Ishikawa (cell line): Measurements from ENCODE around the gene NR1H4.

Experiments
- CEBPB ChIP-seq: IDR thresholded peaks from 2 replicates; pipeline ENCODE4 v1.6.1; 2012
- CREB1 ChIP-seq: IDR thresholded peaks from 2 replicates; pipeline ENCODE4 v1.6.1; 2012; ENCODE audit warnings: low read depth
- EGR1 ChIP-seq: IDR thresholded peaks from 2 replicates; pipeline ENCODE4 v1.6.1; 2012
- EP300 ChIP-seq: IDR thresholded peaks from 2 replicates; pipeline ENCODE4 v1.6.1; 2012; ENCODE audit warnings: borderline replicate concordance
- FOXM1 ChIP-seq: IDR thresholded peaks from 2 replicates; pipeline ENCODE4 v1.6.1; 2012; ENCODE audit warnings: low read depth, borderline replicate concordance
- NFIC ChIP-seq: IDR thresholded peaks from 2 replicates; pipeline ENCODE4 v1.6.1; 2012
- RAD21 ChIP-seq: IDR thresholded peaks from 2 replicates; pipeline ENCODE4 v1.6.1; 2012; ENCODE audit warnings: low read depth
- TAF1 ChIP-seq: IDR thresholded peaks from 2 replicates; pipeline ENCODE4 v1.6.1; 2012; ENCODE audit warnings: low read depth, mild to moderate bottlenecking
- TCF12 ChIP-seq: IDR thresholded peaks from 2 replicates; pipeline ENCODE4 v1.6.1; 2012; ENCODE audit warnings: low read depth
- TEAD4 ChIP-seq: IDR thresholded peaks from 2 replicates; pipeline ENCODE4 v1.6.1; 2012
- YY1 ChIP-seq: IDR thresholded peaks from 2 replicates; pipeline ENCODE4 v1.6.1; 2012; ENCODE audit warnings: low read depth
- ZBTB7A ChIP-seq: IDR thresholded peaks from 2 replicates; pipeline ENCODE4 v1.6.1; 2012; ENCODE audit warnings: low read depth
- TF ChIP-seq, protein P1 (sequence below): IDR thresholded peaks from 2 replicates; pipeline ENCODE4 v1.6.1; 2012
- TF ChIP-seq, protein P2 (sequence below): IDR thresholded peaks from 2 replicates; pipeline ENCODE4 v1.6.1; 2012; ENCODE audit warnings: low read depth, mild to moderate bottlenecking
- TF ChIP-seq, protein P3 (sequence below): IDR thresholded peaks from 2 replicates; pipeline ENCODE4 v1.6.1; 2012

Gene NR1H4

GRCh38 chr12:100434177-100434576, 39.5 kb upstream of the NR1H4 start:
- TF ChIP-seq, protein P1, sequence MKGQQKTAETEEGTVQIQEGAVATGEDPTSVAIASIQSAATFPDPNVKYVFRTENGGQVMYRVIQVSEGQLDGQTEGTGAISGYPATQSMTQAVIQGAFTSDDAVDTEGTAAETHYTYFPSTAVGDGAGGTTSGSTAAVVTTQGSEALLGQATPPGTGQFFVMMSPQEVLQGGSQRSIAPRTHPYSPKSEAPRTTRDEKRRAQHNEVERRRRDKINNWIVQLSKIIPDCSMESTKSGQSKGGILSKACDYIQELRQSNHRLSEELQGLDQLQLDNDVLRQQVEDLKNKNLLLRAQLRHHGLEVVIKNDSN: no peak
- TF ChIP-seq EP300 (no peak), CEBPB (no peak), YY1 (no peak), ZBTB7A (no peak), TEAD4 (no peak), TCF12 (no peak), CREB1 (no peak), NFIC (no peak), EGR1 (no peak), RAD21 (no peak), FOXM1 (no peak), TAF1 (no peak)
- TF ChIP-seq, protein P2, sequence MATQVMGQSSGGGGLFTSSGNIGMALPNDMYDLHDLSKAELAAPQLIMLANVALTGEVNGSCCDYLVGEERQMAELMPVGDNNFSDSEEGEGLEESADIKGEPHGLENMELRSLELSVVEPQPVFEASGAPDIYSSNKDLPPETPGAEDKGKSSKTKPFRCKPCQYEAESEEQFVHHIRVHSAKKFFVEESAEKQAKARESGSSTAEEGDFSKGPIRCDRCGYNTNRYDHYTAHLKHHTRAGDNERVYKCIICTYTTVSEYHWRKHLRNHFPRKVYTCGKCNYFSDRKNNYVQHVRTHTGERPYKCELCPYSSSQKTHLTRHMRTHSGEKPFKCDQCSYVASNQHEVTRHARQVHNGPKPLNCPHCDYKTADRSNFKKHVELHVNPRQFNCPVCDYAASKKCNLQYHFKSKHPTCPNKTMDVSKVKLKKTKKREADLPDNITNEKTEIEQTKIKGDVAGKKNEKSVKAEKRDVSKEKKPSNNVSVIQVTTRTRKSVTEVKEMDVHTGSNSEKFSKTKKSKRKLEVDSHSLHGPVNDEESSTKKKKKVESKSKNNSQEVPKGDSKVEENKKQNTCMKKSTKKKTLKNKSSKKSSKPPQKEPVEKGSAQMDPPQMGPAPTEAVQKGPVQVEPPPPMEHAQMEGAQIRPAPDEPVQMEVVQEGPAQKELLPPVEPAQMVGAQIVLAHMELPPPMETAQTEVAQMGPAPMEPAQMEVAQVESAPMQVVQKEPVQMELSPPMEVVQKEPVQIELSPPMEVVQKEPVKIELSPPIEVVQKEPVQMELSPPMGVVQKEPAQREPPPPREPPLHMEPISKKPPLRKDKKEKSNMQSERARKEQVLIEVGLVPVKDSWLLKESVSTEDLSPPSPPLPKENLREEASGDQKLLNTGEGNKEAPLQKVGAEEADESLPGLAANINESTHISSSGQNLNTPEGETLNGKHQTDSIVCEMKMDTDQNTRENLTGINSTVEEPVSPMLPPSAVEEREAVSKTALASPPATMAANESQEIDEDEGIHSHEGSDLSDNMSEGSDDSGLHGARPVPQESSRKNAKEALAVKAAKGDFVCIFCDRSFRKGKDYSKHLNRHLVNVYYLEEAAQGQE: no peak
- TF ChIP-seq, protein P3, sequence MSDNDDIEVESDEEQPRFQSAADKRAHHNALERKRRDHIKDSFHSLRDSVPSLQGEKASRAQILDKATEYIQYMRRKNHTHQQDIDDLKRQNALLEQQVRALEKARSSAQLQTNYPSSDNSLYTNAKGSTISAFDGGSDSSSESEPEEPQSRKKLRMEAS: no peak

GRCh38 chr12:100435957-100436356, 37.7 kb upstream of the NR1H4 start:
- no peak for TF ChIP-seq TEAD4
- no peak for TF ChIP-seq NFIC
- TF ChIP-seq EP300: no peak
- TF ChIP-seq EGR1: no peak
- no peak for TF ChIP-seq YY1
- TF ChIP-seq, protein P2: no peak
- TF ChIP-seq, protein P1: no peak
- no peak for TF ChIP-seq FOXM1
- TF ChIP-seq CEBPB: no peak
- TF ChIP-seq TAF1: no peak
- TF ChIP-seq, protein P3: no peak
- TF ChIP-seq ZBTB7A: no peak

GRCh38 chr12:100437038-100437841, 36.4 kb upstream of the NR1H4 start:
- TF ChIP-seq ZBTB7A (no peak), FOXM1 (no peak), RAD21 (no peak)
- TF ChIP-seq, protein P2: no peak
- TF ChIP-seq, protein P3: no peak
- TF ChIP-seq, protein P1: no peak

GRCh38 chr12:100439797-100440196, 33.9 kb upstream of the NR1H4 start:
- TF ChIP-seq CEBPB: no peak
- TF ChIP-seq TAF1: no peak
- TF ChIP-seq RAD21: no peak
- TF ChIP-seq, protein P1: no peak
- TF ChIP-seq, protein P2: no peak
- TF ChIP-seq YY1: no peak
- no peak for TF ChIP-seq EP300
- no peak for TF ChIP-seq CREB1
- no peak for TF ChIP-seq FOXM1
- no peak for TF ChIP-seq TEAD4
- no peak for TF ChIP-seq NFIC
- TF ChIP-seq EGR1: no peak
- TF ChIP-seq, protein P3: no peak
- no peak for TF ChIP-seq TCF12
- no peak for TF ChIP-seq ZBTB7A
